Right lobe of liver (tissue), 6 donors: ENCODE data around the gene PGLYRP1. TPM values are rescaled to one million over a fixed set of nuclear protein-coding genes. Genes with fewer than 3 reads are reported as not detected.

Experiments
- ATAC-seq, 4 donors: fragments of 200-7000 bp; cut with Tn5 transposase; one replicate each; pipeline ENCODE4 v1.9.1; 2020; ENCODE audit warnings: mild to moderate bottlenecking in 4 of 4, moderate library complexity in 4 of 4
- DNase-seq, 3 donors: peaks; one replicate each; pipeline ENCODE4 v3.0.0-alpha.2; 2020
- H3K27ac ChIP-seq, 3 donors: fragments of 200-600 bp; one replicate each; pipeline ENCODE4 v1.8.0; 2022
- H3K27me3 ChIP-seq, 2 donors: fragments of 200-600 bp; one replicate each; pipeline ENCODE4 v1.8.0; 2022
- H3K36me3 ChIP-seq, 4 donors: fragments of 200-600 bp; sonication (generic) in 1 of 4; one replicate each; pipeline versions ENCODE4 v1.5.1 to v1.8.0; 2017 to 2022; ENCODE audit warnings: control low read depth in 1 of 4
- H3K4me1 ChIP-seq, 4 donors: fragments of 200-600 bp; sonication (generic) in 1 of 4; one replicate each; pipeline versions ENCODE4 v1.5.1 to v1.8.0; 2017 to 2022; ENCODE audit warnings: control low read depth in 1 of 4
- H3K4me3 ChIP-seq, 3 donors: fragments of 200-600 bp; one replicate each; pipeline ENCODE4 v1.8.0; 2022
- H3K9me3 ChIP-seq, 4 donors: fragments of 200-600 bp; sonication (generic) in 1 of 4; one replicate each; pipeline versions ENCODE4 v1.5.1 to v1.8.0; 2017 to 2022; ENCODE audit warnings: control low read depth in 1 of 4
- POLR2A ChIP-seq: fragments of 450-650 bp; IDR thresholded peaks from one replicate; pipeline ENCODE4 v1.6.1; 2017; ENCODE audit warnings: antibody characterized with exemption, mild to moderate bottlenecking
- WGBS: methylation state at CpG from one replicate; pipeline ENCODE4 v1.1.6; 2018; ENCODE audit warnings: low coverage, low lambda C conversion rate; ENCODE audit not compliant: insufficient coverage; ENCODE audit errors: missing lambda C conversion rate; 5-methylcytosine and 5-hydroxymethylcytosine counted together
- intact Hi-C, 2 donors: fragments of 100-400 bp; cut with DNase I; formaldehyde crosslinking; loops; one replicate each; pipeline versions ENCODE4 v1.11.2 to v1.14.1; 2022
- microRNA counts: library from miRNA; unstranded; fragments of <30 nt; microRNA quantifications from one replicate; lab custom pipeline; 2016
- microRNA-seq, 2 donors: library from miRNA; unstranded; fragments of <30 nt; microRNA quantifications; one replicate each; pipeline ENCODE4, GENCODE V29; 2019 to 2020
- small RNA-seq, 2 experiments: library from RNA; depleted of rRNA; stranded (forward); fragments of <200 nt; gene quantifications; one replicate each; pipeline ENCODE3, GENCODE V24; 2016
- total RNA-seq, 6 experiments: library from RNA; depleted of rRNA in 2 of 6; stranded (reverse); fragments of >200 nt in 2 of 6; fragmentation: NEBNext Ultra II Directional in 3 of 6; extraction: Animal tissue kit (Norgen Biotek cat#: 25700) in 3 of 6; gene quantifications; one replicate each; pipeline versions ENCODE4 v1.1.0 to v1.2.4, GENCODE V29; 2016 to 2023
- TF ChIP-seq, protein P1 (sequence below), 4 donors: fragments of 200-600 bp in 3 of 4; fragments of 450-650 bp in 1 of 4; IDR thresholded peaks; one replicate each; pipeline versions ENCODE4 v1.5.1 to v1.8.0; 2016 to 2022; ENCODE audit warnings: antibody characterized with exemption in 4 of 4, mild to moderate bottlenecking in 2 of 4
- donor health status: DM: no; HTN: yes; CAD: no.
- donor health status: DM: no; HTN: no; CAD: no.
- donor health status: DM: no; HTN: no; CAD: no.
- donor health status: DM: no; HTN: yes; CAD: no.
- donor health status: DM: no; HTN: yes; CAD: no.

The PGLYRP1 gene
- total RNA-seq, 6 experiments from 2014 or later, result 0.86 to 1.1 TPM; not detected in 4

DNA sequence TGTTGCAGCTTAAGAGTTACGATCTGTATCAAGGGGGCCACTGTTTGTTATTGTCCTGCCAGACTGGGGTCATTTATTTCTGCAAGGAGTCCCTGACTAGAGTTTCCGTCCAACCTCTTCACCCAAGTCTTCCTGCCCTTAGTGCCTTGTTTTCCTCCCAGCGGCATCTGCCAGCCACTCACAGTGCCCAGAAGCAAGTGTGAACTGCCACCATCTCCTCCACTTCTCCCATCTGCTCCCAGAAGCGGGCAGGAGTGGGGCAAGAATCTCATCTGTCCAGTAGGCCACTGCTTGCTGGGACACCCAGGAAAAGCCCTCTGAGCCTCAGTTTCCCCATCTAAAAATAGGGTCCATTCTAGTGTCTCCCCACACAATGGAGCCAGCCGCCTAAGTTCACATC is 53.2 kb downstream of the PGLYRP1 start:
- DNase-seq (no peak), ATAC-seq (no peak)
- Histone ChIP-seq H3K27ac (no peak overlapping the region), H3K9me3 (no peaks in the 10 kb centered on the region), H3K4me1 (no peaks in the 10 kb centered on the region), H3K27me3 (peaks cover 4 to 5% of the 10 kb centered on the region in 2 donors), H3K36me3 (no peaks in the 10 kb centered on the region), H3K4me3 (no peak overlapping the region)
- 52% methylated on average over 2 of the region's 5 CpGs for WGBS
- TF ChIP-seq, protein P1, sequence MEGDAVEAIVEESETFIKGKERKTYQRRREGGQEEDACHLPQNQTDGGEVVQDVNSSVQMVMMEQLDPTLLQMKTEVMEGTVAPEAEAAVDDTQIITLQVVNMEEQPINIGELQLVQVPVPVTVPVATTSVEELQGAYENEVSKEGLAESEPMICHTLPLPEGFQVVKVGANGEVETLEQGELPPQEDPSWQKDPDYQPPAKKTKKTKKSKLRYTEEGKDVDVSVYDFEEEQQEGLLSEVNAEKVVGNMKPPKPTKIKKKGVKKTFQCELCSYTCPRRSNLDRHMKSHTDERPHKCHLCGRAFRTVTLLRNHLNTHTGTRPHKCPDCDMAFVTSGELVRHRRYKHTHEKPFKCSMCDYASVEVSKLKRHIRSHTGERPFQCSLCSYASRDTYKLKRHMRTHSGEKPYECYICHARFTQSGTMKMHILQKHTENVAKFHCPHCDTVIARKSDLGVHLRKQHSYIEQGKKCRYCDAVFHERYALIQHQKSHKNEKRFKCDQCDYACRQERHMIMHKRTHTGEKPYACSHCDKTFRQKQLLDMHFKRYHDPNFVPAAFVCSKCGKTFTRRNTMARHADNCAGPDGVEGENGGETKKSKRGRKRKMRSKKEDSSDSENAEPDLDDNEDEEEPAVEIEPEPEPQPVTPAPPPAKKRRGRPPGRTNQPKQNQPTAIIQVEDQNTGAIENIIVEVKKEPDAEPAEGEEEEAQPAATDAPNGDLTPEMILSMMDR (IDR thresholded peaks at IDR 0.05), result no peak
- TF ChIP-seq POLR2A, result no peak
- intact Hi-C loops, result no loop called here

MicroRNAs within 50 kb of the gene (microRNA counts, 767-probe panel; counts per million panel counts)
- microRNA hsa-miR-769-3p (lab: Ali Mortazavi, UCI) (237 counts per million), microRNA hsa-miR-769-5p (lab: Ali Mortazavi, UCI) (237 counts per million)

Small RNA genes lying within 50 kb of the gene (microRNA-seq; reads per million reads assigned to microRNA genes)
- gene MIR769, result 41.9 to 49.4 reads per million in 2 donors

Small RNA genes lying within 50 kb of the gene (small RNA-seq; reads per million reads assigned to genes)
- 57.5 to 66.3 reads per million in 2 experiments for gene MIR769

Other genes starting within 250 kb of the PGLYRP1 start
- 10 to 100 TPM in 1 of 6 experiments, 1 to 10 TPM in 5; 4.3 to 14.9 (median 8.7) TPM for gene DMPK, start 240.6 kb downstream of the PGLYRP1 start, total RNA-seq
- gene DMWD, start 230.2 kb downstream of the PGLYRP1 start, total RNA-seq, result 10 to 100 TPM in 4 of 6 experiments, 1 to 10 TPM in 2; 8.3 to 14.3 (median 11.9) TPM
- gene RSPH6A, start 207.7 kb downstream of the PGLYRP1 start, total RNA-seq, result not detected
- gene SYMPK, start 159.9 kb downstream of the PGLYRP1 start, total RNA-seq, result 10 to 100 TPM; 31.1 to 50.1 (median 42.0) TPM
- gene FOXA3, start 158.7 kb downstream of the PGLYRP1 start, total RNA-seq, result 10 to 100 TPM; 18.2 to 36.1 (median 25.3) TPM
- gene IRF2BP1, start 136.9 kb downstream of the PGLYRP1 start, total RNA-seq, result 10 to 100 TPM; 12.8 to 21.5 (median 15.5) TPM
- 1 to 10 TPM; 2.5 to 5.2 (median 3.9) TPM for gene MYPOP, start 120.4 kb downstream of the PGLYRP1 start, total RNA-seq
- not detected for gene NANOS2, start 108.3 kb downstream of the PGLYRP1 start, total RNA-seq
- gene NOVA2, start 49.2 kb downstream of the PGLYRP1 start, total RNA-seq, result 1 to 10 TPM in 2 of 6 experiments, under 1 TPM in 4; 0.66 to 2.5 (median 0.85) TPM
- 1 to 10 TPM; 5.8 to 9.7 (median 8.1) TPM for gene CCDC61, start 27.6 kb downstream of the PGLYRP1 start, total RNA-seq
- not detected for gene IGFL4, start 17.9 kb upstream of the PGLYRP1 start, total RNA-seq
- gene IGFL3, start 101.6 kb upstream of the PGLYRP1 start, total RNA-seq, result not detected
- gene IGFL2, start 125.2 kb upstream of the PGLYRP1 start, total RNA-seq, result not detected
- not detected for gene IGFL1, start 206.7 kb upstream of the PGLYRP1 start, total RNA-seq